Neural cell (in vitro differentiated cells): ENCODE data around the gene GLT8D2.

Experiments
- EP300 ChIP-seq: fragments of 450-650 bp; conservative IDR thresholded peaks from 2 replicates; pipeline ENCODE4 v1.6.1; 2014; ENCODE audit warnings: antibody characterized with exemption, mild to moderate bottlenecking, moderate library complexity; ENCODE audit not compliant: poor library complexity, severe bottlenecking
- TAF1 ChIP-seq: IDR thresholded peaks from 2 replicates; pipeline ENCODE4 v1.6.1; 2012; ENCODE audit warnings: low read depth
- TF ChIP-seq, protein P1 (sequence below): fragments of 450-650 bp; IDR thresholded peaks from 2 replicates; pipeline ENCODE4 v1.5.1; 2014; ENCODE audit warnings: antibody characterized with exemption, mild to moderate bottlenecking, moderate library complexity; ENCODE audit not compliant: poor library complexity, severe bottlenecking

DNA sequence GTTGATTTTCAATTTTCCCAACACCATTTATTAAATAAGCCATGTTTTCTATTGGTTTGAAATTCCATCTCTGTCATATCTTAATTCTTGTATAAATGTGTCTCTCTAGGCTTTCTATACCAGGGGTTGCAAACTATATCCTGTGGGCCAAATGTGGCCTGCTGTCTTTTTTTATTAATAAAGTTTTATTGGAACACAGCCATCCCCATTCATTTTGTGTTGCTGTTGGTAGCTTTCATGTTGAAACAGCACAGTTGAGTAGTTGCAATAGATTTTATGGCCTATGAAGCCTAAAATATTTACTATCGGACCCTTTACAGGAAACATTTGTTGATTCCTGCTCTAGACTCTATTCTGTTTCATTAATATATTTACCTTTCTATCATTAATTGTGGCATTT, 23.7 kb upstream of the GLT8D2 start:
- TF ChIP-seq TAF1 (no peak), EP300 (no peak)
- TF ChIP-seq, protein P1, sequence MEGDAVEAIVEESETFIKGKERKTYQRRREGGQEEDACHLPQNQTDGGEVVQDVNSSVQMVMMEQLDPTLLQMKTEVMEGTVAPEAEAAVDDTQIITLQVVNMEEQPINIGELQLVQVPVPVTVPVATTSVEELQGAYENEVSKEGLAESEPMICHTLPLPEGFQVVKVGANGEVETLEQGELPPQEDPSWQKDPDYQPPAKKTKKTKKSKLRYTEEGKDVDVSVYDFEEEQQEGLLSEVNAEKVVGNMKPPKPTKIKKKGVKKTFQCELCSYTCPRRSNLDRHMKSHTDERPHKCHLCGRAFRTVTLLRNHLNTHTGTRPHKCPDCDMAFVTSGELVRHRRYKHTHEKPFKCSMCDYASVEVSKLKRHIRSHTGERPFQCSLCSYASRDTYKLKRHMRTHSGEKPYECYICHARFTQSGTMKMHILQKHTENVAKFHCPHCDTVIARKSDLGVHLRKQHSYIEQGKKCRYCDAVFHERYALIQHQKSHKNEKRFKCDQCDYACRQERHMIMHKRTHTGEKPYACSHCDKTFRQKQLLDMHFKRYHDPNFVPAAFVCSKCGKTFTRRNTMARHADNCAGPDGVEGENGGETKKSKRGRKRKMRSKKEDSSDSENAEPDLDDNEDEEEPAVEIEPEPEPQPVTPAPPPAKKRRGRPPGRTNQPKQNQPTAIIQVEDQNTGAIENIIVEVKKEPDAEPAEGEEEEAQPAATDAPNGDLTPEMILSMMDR, result no peak
